Vagina (tissue), 2 donors: ENCODE data around the gene PSMC2. TPM values are rescaled to one million over a fixed set of nuclear protein-coding genes. Genes with fewer than 3 reads are reported as not detected.

Source experiments
- DNase-seq, 2 donors: peaks; one replicate each; pipeline ENCODE4 v3.0.0-alpha.2; 2017; ENCODE audit errors: extremely low spot score in 2 of 2
- H3K27ac ChIP-seq: fragments of 200-600 bp; sonication (generic); one replicate; pipeline ENCODE4 v1.5.1; 2019
- H3K27me3 ChIP-seq: fragments of 200-600 bp; sonication (generic); one replicate; pipeline ENCODE4 v1.5.1; 2019
- H3K36me3 ChIP-seq, 2 donors: fragments of 200-600 bp; sonication (generic); one replicate each; pipeline ENCODE4 v1.5.1; 2017 to 2019
- H3K4me1 ChIP-seq: fragments of 200-600 bp; sonication (generic); one replicate; pipeline ENCODE4 v1.5.1; 2019
- H3K4me3 ChIP-seq, 2 donors: fragments of 200-600 bp; sonication (generic); 1 replicate in 1 of 2; 2 replicates in 1 of 2; pipeline ENCODE4 v1.5.1; 2016 to 2019
- H3K9me3 ChIP-seq: fragments of 200-600 bp; sonication (generic); one replicate; pipeline ENCODE4 v1.5.1; 2019
- POLR2A ChIP-seq, 2 donors: fragments of 450-650 bp; IDR thresholded peaks; one replicate each; pipeline ENCODE4 v1.6.1; 2017; ENCODE audit warnings: antibody characterized with exemption in 2 of 2, mild to moderate bottlenecking in 2 of 2, moderate library complexity in 2 of 2
- POLR2AphosphoS5 ChIP-seq, 2 donors: sonication (generic); formaldehyde crosslinking; IDR thresholded peaks; one replicate each; pipeline ENCODE4 v1.9.0; 2017; ENCODE audit warnings: antibody characterized with exemption in 2 of 2, mild to moderate bottlenecking in 2 of 2, low read depth in 1 of 2; ENCODE audit not compliant: insufficient read depth in 1 of 2
- intact Hi-C: fragments of 100-400 bp; cut with DNase I; formaldehyde crosslinking; loops from one replicate; pipeline ENCODE4 v1.15.1; 2023
- small RNA-seq: library from RNA; depleted of rRNA; stranded (forward); fragments of <200 nt; gene quantifications from one replicate; pipeline ENCODE3, GENCODE V24; 2016
- total RNA-seq: library from RNA; depleted of rRNA; stranded (reverse); fragments of >200 nt; gene quantifications from one replicate; pipeline ENCODE4 v1.2.3, GENCODE V29; 2016
- TF ChIP-seq, protein P1 (sequence below), 3 experiments: fragments of 450-650 bp in 2 of 3; fragments of 200-600 bp in 1 of 3; sonication (generic) in 1 of 3; IDR thresholded peaks; one replicate each; pipeline ENCODE4 v1.5.1; 2017 to 2019; ENCODE audit warnings: antibody characterized with exemption in 3 of 3, mild to moderate bottlenecking in 2 of 3, moderate library complexity in 2 of 3

The PSMC2 gene
- total RNA-seq, 1 donor from 2014 or later: 63.3 TPM

DNA sequence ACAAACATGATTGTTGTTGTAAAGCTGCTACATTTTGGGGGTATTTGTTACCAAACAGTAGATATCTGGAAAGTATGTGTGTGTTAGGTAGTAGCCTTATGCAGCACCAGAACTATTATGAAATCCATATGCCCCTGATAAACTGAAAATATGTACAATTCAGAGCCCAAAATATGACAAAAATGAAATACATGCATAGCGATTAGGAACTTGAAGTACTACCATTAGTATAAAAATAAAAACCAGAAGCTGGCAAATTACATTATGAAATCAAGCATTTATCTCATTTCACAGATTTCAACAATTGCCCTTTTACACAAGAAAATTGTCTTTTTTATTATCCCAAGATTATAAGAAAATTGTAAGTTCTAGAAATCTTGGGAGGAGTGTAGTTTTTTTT is 64.7 kb downstream of the PSMC2 start:
- H3K4me3 ChIP-seq: no peak overlapping the region
- no peaks in the 10 kb centered on the region for H3K27me3 ChIP-seq
- H3K27ac ChIP-seq: no peak overlapping the region
- H3K36me3 ChIP-seq: no peaks in the 10 kb centered on the region
- H3K4me1 ChIP-seq: no peaks in the 10 kb centered on the region
- no peaks in the 10 kb centered on the region for H3K9me3 ChIP-seq
- TF ChIP-seq POLR2A (IDR thresholded peaks at IDR 0.05) (no peak), POLR2AphosphoS5 (IDR thresholded peaks at IDR 0.05; ENCODE audit: insufficient read depth in 1 of 2, low read depth in 1 of 2) (no peak)
- TF ChIP-seq, protein P1, sequence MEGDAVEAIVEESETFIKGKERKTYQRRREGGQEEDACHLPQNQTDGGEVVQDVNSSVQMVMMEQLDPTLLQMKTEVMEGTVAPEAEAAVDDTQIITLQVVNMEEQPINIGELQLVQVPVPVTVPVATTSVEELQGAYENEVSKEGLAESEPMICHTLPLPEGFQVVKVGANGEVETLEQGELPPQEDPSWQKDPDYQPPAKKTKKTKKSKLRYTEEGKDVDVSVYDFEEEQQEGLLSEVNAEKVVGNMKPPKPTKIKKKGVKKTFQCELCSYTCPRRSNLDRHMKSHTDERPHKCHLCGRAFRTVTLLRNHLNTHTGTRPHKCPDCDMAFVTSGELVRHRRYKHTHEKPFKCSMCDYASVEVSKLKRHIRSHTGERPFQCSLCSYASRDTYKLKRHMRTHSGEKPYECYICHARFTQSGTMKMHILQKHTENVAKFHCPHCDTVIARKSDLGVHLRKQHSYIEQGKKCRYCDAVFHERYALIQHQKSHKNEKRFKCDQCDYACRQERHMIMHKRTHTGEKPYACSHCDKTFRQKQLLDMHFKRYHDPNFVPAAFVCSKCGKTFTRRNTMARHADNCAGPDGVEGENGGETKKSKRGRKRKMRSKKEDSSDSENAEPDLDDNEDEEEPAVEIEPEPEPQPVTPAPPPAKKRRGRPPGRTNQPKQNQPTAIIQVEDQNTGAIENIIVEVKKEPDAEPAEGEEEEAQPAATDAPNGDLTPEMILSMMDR (IDR thresholded peaks at IDR 0.05): no peak
- no peak for DNase-seq
- intact Hi-C loops: no loop called here

DNA sequence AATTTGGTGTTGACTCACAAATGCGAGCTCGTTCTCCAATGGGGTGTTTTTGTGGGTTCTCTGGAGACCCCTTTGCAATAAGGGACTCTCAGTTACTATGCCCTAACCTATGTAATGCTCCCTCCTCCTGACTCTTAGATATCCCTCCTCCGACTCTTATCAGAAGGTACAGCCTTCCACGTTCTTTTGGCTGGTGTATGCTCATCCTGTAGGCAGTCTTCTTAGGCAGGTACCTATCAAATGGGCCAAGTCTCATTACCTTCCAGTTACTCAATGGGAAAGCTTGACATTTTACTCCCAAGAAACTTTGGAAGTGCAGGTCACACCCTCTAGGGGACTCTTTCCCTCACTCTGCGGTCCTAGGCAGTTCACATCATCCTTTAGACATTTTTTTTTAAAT is 66.0 kb downstream of the PSMC2 start:
- Histone ChIP-seq H3K4me3 (no peak overlapping the region), H3K27ac (no peak overlapping the region), H3K27me3 (no peaks in the 10 kb centered on the region), H3K9me3 (no peaks in the 10 kb centered on the region), H3K4me1 (no peaks in the 10 kb centered on the region), H3K36me3 (no peaks in the 10 kb centered on the region)
- no peak for TF ChIP-seq POLR2A (IDR thresholded peaks at IDR 0.05)
- no peak for TF ChIP-seq POLR2AphosphoS5 (IDR thresholded peaks at IDR 0.05; ENCODE audit: insufficient read depth in 1 of 2, low read depth in 1 of 2)
- TF ChIP-seq, protein P1 (IDR thresholded peaks at IDR 0.05): no peak
- intact Hi-C loops: no loop called here
- no peak for DNase-seq

DNA sequence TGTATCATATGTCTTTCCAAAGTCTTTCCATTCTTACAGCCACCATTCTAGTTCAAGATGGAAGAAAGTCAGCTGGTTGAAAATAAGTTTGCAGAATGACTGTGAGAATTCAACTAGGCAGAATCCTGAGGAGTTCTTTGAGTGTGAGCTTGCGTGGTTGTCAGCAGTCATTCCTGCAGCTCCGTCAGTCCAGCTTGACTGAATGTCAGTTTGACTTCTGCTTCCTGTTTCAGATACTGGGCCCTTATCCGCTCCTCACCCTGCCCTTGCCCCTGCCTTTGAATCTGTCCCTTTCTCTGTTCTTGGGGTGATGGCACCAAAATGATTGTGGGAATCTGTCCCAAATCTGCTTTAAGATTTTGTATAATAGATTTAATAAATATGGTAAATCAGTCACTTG is 70.8 kb downstream of the PSMC2 start:
- intact Hi-C loops: no loop called here
- H3K4me1 ChIP-seq: no peaks in the 10 kb centered on the region
- TF ChIP-seq, protein P1 (IDR thresholded peaks at IDR 0.05): no peak
- no peak for TF ChIP-seq POLR2AphosphoS5 (IDR thresholded peaks at IDR 0.05; ENCODE audit: insufficient read depth in 1 of 2, low read depth in 1 of 2)
- TF ChIP-seq POLR2A (IDR thresholded peaks at IDR 0.05): no peak
- H3K27me3 ChIP-seq: no peaks in the 10 kb centered on the region
- DNase-seq: no peak
- no peaks in the 10 kb centered on the region for H3K9me3 ChIP-seq
- H3K36me3 ChIP-seq: no peaks in the 10 kb centered on the region
- H3K27ac ChIP-seq: no peak overlapping the region
- no peak overlapping the region for H3K4me3 ChIP-seq

Small RNA genes within 50 kb of the gene (small RNA-seq; reads per million reads assigned to genes)
- not detected for gene RPS29P16

Other genes starting within 250 kb of the PSMC2 start
- 15.0 TPM for gene NAPEPLD, start 198.5 kb upstream of the PSMC2 start, total RNA-seq
- 28.7 TPM for gene PMPCB, start 50.2 kb upstream of the PSMC2 start, total RNA-seq
- 12.0 TPM for gene DNAJC2, start 2.9 kb upstream of the PSMC2 start, total RNA-seq
- not detected for gene SLC26A5, start 98.6 kb downstream of the PSMC2 start, total RNA-seq